Subcutaneous abdominal adipose tissue (tissue), 5 donors: ENCODE results near the gene NBEAL2.
A peak's percentile ranks its signal among the peaks of the same experiment; 100 is the strongest.

Experiments used
- H3K27ac ChIP-seq: one replicate; pipeline ENCODE4 v1.7.0; 2013; ENCODE audit warnings: low read depth, mild to moderate bottlenecking, inconsistent platforms, low read length, moderate library complexity
- H3K27me3 ChIP-seq, 5 donors: one replicate each; pipeline ENCODE4 v1.7.0; 2013; ENCODE audit warnings: low read length in 5 of 5, inconsistent platforms in 1 of 5; ENCODE audit not compliant: control insufficient read depth in 5 of 5, insufficient read depth in 4 of 5
- H3K36me3 ChIP-seq, 5 donors: one replicate each; pipeline ENCODE4 v1.7.0; 2013; ENCODE audit warnings: low read length in 5 of 5; ENCODE audit not compliant: control insufficient read depth in 5 of 5, insufficient read depth in 5 of 5
- H3K4me1 ChIP-seq, 5 donors: one replicate each; pipeline ENCODE4 v1.7.0; 2013; ENCODE audit warnings: low read length in 5 of 5, mild to moderate bottlenecking in 3 of 5, moderate library complexity in 1 of 5; ENCODE audit not compliant: control insufficient read depth in 5 of 5, insufficient read depth in 5 of 5
- H3K4me3 ChIP-seq, 5 donors: one replicate each; pipeline ENCODE4 v1.7.0; 2013; ENCODE audit warnings: low read length in 5 of 5, low read depth in 1 of 5
- H3K9ac ChIP-seq, 5 donors: one replicate each; pipeline ENCODE4 v1.7.0; 2013; ENCODE audit warnings: low read length in 5 of 5, mild to moderate bottlenecking in 4 of 5, moderate library complexity in 3 of 5
- H3K9me3 ChIP-seq, 5 donors: one replicate each; pipeline ENCODE4 v1.7.0; 2013; ENCODE audit warnings: low read length in 5 of 5; ENCODE audit not compliant: control insufficient read depth in 5 of 5
- donor health status: healthy.
- donor health status: healthy.
- donor health status: healthy.
- donor health status: healthy.
- donor health status: healthy.

NBEAL2 gene

DNA sequence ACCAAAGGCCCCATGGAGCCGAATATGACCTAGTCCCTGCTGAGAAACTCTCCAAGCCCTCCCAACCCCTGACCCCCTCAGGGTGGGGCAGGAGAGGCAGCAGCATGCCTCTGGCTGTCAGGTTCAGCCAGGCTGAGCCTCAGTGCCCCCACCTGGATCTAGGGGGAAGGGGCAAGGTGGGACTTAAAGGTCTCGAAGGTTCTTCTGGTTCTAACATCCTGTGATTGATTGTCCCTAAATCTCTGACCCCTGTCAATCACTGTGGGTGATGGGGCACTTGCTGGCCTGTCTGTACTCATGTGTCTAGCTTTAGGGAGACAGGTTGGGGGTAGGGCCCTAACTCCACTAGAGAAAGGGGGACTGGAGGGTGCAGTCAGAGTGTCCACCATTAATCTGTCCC is 13.8 kb downstream of the NBEAL2 start:
- Histone ChIP-seq H3K4me1 (peaks cover 0 to 43% (median 15%) of the 10 kb centered on the region in 5 donors), H3K36me3 (peaks cover 0 to 81% (median 54%) of the 10 kb centered on the region in 5 donors), H3K9me3 (no peaks in the 10 kb centered on the region), H3K4me3 (no peak overlapping the region), H3K27ac (no peak overlapping the region), H3K9ac (peak overlapping the region in 1 of 5 donors; percentile 25), H3K27me3 (no peaks in the 10 kb centered on the region)

DNA sequence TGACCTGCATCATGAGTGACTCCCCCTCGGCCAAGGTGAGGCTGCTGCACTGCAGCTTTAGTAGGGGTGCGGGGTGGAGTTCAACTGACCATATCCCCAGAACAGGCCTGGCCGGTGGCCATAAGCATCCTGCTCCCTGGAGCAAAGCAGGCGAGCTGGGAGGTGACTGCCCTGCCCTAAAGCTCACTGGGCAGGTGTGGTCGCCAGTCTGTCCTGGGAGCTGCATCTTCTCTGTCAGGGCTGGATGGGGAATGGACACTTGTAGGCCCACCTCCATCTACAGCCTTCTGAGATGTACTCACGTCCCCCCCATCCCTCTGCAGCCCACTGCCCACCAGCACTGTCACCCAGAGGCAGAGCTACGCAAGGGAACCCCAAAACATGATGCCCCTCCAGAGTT is 14.5 kb downstream of the NBEAL2 start:
- Histone ChIP-seq H3K4me1 (peaks cover 0 to 36% (median 12%) of the 10 kb centered on the region in 5 donors), H3K27ac (no peak overlapping the region), H3K9ac (no peak overlapping the region), H3K4me3 (no peak overlapping the region), H3K9me3 (no peaks in the 10 kb centered on the region), H3K27me3 (no peaks in the 10 kb centered on the region), H3K36me3 (peaks cover 0 to 82% (median 52%) of the 10 kb centered on the region in 5 donors)

DNA sequence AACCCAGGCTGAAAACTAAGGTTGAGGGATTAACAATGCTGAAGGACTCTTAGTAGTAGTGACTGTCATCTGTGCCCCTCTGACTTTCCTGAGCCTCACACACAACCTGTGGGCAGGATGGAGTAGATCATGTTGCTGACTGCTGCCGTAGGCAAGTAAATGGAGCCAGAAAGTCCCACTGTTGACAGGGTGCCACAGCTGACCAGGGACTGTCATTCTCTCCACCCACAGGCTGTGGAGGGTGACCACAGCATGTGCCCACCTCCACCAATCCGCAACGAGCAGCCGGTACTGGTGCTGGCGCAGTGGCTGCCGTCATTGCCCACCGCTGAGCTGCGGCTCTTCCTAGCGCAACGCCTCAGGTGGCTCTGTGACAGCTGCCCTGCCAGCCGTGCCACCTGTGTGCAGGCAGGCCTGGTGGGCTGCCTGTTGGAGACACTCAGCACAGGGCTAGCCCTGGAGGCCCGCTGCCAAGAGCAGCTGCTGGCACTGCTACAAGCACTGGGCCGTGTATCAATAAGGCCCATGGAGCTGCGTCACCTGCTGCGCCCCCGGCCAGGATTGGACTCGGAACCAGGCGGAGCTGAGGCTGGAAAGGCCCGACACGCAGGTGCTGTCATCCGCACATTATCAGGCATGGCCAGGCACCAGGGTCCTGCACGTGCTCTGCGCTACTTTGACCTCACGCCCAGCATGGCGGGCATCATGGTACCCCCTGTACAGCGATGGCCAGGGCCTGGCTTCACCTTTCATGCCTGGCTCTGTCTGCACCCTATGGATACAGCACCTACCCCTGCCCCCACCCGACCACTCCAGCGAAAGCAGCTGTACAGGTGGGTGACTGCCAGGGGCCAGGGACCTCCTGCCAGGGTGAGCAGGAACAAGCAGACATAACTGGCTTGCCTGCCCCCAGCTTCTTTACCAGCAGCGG is 15.6 kb downstream of the NBEAL2 start:
- Histone ChIP-seq H3K36me3 (peaks cover 0 to 89% (median 59%) of the 10 kb centered on the region in 5 donors), H3K27ac (no peak overlapping the region), H3K4me1 (peaks cover 0 to 27% (median 9%) of the 10 kb centered on the region in 5 donors), H3K9ac (no peak overlapping the region), H3K4me3 (no peak overlapping the region), H3K27me3 (no peaks in the 10 kb centered on the region), H3K9me3 (no peaks in the 10 kb centered on the region)

DNA sequence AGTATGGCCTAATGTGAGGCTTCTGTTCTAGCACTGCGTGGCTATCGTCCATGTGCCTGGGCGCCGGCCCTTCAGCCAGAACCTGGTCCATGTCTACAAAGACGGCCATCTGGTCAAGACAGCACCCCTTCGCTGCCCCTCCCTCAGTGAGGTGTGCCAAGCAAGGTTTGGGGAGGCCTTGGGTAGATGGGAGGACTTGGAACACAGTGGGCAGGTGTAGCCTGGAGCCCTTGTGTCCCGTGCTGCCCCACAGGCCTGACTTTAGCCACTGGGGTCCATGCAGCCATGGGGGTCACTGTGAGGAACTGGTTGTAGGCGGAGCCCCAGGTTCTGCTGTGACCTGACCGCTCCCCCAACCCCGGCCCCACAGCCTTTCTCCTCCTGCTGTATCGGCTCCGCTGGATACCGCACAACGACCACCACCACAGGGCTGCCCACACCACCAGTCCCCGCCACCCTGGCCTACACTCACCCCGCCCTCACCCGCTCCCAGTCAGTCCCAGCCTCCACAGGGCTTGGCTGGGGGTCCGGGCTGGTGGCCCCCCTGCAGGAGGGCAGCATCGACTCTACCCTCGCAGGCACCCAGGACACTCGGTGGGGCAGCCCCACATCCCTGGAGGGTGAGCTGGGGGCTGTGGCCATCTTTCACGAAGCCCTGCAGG is 16.6 kb downstream of the NBEAL2 start:
- Histone ChIP-seq H3K4me3 (no peak overlapping the region), H3K4me1 (peaks cover 0 to 18% (median 4%) of the 10 kb centered on the region in 5 donors), H3K27me3 (no peaks in the 10 kb centered on the region), H3K9ac (no peak overlapping the region), H3K9me3 (no peaks in the 10 kb centered on the region), H3K27ac (no peak overlapping the region), H3K36me3 (peaks cover 0 to 95% (median 69%) of the 10 kb centered on the region in 5 donors)

DNA sequence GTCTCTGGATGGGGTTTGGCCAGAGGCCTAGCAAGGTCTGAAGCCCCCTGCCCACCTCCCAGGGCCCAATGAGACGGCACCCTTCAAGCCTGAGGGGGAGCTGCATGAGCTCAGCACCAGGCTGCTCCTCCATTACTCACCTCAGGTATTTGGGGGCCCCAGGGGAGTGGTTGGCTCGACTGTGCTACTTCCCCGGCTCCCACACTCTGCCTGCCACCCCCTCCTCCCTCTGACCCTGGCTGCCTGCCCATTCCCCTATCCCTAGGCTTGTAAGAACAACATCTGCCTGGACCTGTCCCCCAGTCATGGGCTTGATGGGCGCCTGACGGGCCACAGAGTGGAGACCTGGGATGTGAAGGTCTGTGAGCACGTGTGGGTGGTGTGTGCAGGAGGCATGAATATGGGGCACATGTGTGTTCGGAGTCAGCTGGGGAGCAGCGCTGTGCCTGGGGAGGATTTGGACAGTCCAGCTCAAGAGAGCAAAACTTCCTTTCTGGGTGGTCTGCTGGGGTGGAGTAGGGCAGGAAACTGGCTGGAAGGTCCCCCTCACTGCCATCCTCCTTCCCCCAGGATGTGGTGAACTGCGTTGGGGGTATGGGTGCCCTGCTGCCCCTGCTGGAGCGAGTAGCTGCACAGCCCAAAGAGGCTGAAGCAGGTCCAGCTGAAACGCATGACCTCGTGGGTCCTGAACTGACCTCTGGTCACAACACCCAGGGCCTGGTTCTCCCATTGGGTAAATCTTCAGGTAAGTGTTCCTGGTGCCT is 17.4 kb downstream of the NBEAL2 start:
- no peak overlapping the region for H3K27ac ChIP-seq
- H3K9ac ChIP-seq: no peak overlapping the region
- no peaks in the 10 kb centered on the region for H3K9me3 ChIP-seq
- H3K4me3 ChIP-seq: no peak overlapping the region
- H3K4me1 ChIP-seq: peaks cover 0 to 12% (median 4%) of the 10 kb centered on the region in 5 donors
- peaks cover 0 to 95% (median 70%) of the 10 kb centered on the region in 5 donors for H3K36me3 ChIP-seq
- no peaks in the 10 kb centered on the region for H3K27me3 ChIP-seq

DNA sequence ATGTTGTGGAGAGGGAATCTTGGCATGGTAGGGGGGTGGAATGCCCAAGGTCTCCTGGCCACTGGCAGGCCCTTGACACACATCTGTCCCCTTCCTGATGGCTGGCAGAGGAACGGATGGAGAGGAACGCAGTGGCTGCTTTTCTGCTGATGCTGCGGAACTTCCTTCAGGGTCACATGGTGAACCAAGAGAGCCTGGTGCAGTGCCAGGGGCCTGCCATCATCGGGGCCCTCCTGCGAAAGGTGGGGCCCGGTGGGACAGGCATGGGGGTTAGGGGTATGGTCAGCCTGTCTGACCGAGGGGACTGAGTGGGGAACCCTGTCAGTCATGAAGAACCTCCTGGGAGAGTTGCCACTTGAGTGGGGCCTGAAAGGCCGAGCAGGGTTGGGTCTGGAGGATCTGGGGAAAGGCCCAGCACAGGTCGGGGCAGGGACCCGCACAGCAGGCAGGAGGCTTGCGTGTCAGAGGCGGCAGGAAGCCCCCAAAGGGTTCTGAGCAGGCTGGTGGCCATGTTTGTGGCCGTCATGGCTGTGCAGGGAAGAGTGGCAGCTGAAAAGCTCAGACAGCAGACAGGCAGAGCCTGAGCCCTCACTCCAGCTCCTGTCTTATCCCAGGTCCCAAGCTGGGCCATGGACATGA is 18.1 kb downstream of the NBEAL2 start:
- Histone ChIP-seq H3K9ac (no peak overlapping the region), H3K27ac (no peak overlapping the region), H3K36me3 (peaks cover 0 to 96% (median 77%) of the 10 kb centered on the region in 5 donors)

DNA sequence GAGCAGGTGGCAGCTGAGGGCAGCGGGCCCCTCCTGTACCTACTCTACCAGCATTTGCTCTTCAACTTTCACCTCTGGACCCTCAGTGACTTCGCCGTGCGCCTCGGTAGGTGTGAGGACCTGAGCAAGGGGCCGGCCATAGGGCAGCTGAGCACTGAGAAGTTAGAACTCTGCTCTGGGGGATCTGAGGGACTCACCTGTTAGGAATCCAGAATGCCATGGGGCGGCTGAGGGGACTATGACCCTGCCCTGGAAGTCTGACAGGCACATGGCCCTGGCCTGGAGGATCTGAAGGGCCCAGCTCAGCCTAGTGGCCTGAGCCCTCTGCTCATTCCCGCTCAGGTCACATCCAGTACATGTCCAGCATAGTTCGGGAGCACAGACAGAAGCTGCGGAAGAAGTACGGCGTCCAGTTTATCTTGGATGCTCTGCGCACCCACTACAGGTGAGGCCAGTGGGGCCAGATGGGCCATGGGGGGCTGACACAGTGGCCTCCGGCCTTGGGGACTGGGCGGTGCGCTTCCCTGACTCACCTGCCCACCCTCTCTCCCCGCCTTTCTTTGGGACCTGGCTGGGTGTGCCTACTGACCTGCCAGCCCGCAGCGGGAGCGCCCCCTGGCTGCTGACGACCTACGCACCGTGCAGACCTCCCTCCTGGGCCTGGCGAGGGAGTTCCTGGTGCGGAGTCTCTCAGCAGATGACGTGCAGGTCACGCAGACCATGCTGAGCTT is 18.8 kb downstream of the NBEAL2 start:
- Histone ChIP-seq H3K9me3 (no peaks in the 10 kb centered on the region), H3K4me3 (no peak overlapping the region), H3K4me1 (peaks cover 0 to 12% (median 4%) of the 10 kb centered on the region in 5 donors), H3K27me3 (no peaks in the 10 kb centered on the region), H3K9ac (no peak overlapping the region), H3K27ac (no peak overlapping the region), H3K36me3 (peaks cover 0 to 96% (median 79%) of the 10 kb centered on the region in 5 donors)

More for the DNA sequence above, 18.1 kb downstream of the NBEAL2 start:
- Histone ChIP-seq H3K9me3 (no peaks in the 10 kb centered on the region), H3K4me3 (no peak overlapping the region), H3K27me3 (no peaks in the 10 kb centered on the region), H3K4me1 (peaks cover 0 to 12% (median 4%) of the 10 kb centered on the region in 5 donors)

DNA sequence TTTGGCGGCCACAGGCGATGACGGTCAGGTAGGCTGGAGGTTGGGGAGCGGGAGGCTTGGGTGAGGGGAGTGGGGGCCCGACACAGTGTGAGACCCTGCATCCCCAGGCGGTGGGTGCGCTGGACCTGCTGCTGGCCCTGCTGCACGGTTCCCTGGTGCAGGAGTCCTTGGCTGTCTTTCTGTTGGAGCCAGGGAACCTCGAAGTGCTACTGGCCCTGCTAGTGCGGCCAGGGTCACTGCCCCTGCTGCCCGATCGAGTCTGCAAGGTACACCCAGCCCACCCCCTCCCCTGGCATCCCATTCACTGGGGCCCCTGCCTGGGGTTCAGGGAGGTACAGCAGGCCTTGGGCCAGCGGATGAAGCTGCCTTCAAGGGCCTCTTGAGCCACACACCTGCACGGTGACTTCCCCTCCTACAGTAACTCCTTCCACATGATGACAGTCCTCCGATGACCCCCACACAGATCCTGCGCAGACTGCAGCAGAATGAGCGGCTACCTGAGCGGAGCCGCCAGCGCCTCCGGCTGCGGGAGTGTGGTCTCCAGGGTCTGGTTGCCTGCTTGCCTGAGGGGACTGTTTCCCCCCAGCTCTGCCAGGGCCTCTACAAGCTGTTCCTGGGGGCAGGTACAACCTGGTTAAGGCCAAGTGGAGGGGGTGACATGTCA is 19.5 kb downstream of the NBEAL2 start:
- Histone ChIP-seq H3K4me3 (no peak overlapping the region), H3K27me3 (no peaks in the 10 kb centered on the region), H3K9ac (no peak overlapping the region), H3K27ac (no peak overlapping the region), H3K9me3 (no peaks in the 10 kb centered on the region), H3K4me1 (peaks cover 0 to 12% (median 4%) of the 10 kb centered on the region in 5 donors), H3K36me3 (peaks cover 0 to 96% (median 81%) of the 10 kb centered on the region in 5 donors)
